ENCODE data around the gene AKAP9.

- TF ChIP-seq POLR2A (IDR thresholded peaks at IDR 0.05) = no peak
- no peak for TF ChIP-seq CTCF (IDR thresholded peaks at IDR 0.05)
These were observed 5.9 kb downstream of the AKAP9 start for GRCh38 chr7:91946549-91946948.
